Keratinocyte (primary cell): ENCODE results near the gene S100A13. TPM values are rescaled to one million over a fixed set of nuclear protein-coding genes. Genes with fewer than 3 reads are reported as not detected.

Experiments
- DNase-seq: peaks from one replicate; pipeline ENCODE4 v3.0.0-alpha.2; 2011; ENCODE audit warnings: low read depth, missing footprints, low spot score
- FAIRE-seq: peaks from 2 replicates; lab custom pipeline; 2011; peaks lifted over from hg19 to GRCh38; lab: Jason Lieb, UNC
- H2AFZ ChIP-seq: 2 replicates; pipeline ENCODE4 v1.6.0; 2012; ENCODE audit warnings: low read length, control low read depth, inconsistent platforms; ENCODE audit not compliant: control insufficient read depth
- H3K27ac ChIP-seq: 2 replicates; pipeline ENCODE4 v1.5.1; 2011; ENCODE audit warnings: low read length; ENCODE audit not compliant: control insufficient read depth, insufficient read depth
- H3K27me3 ChIP-seq: 3 replicates; pipeline ENCODE4 v1.6.0; 2011; ENCODE audit warnings: low read length; ENCODE audit not compliant: control insufficient read depth, insufficient read depth; ENCODE audit errors: extremely low read depth
- H3K36me3 ChIP-seq, 2 experiments: 2 replicates in 1 of 2; 3 replicates in 1 of 2; pipeline ENCODE4 v1.5.1; 2011; ENCODE audit warnings: low read length in 2 of 2, mild to moderate bottlenecking in 1 of 2; ENCODE audit not compliant: control insufficient read depth in 2 of 2, insufficient read depth in 2 of 2; ENCODE audit errors: extremely low read depth in 1 of 2
- H3K4me1 ChIP-seq: 3 replicates; pipeline ENCODE4 v1.5.1; 2011; ENCODE audit warnings: low read length; ENCODE audit not compliant: control insufficient read depth, insufficient read depth; ENCODE audit errors: extremely low read depth
- H3K4me2 ChIP-seq: 3 replicates; pipeline ENCODE4 v1.6.0; 2011; ENCODE audit warnings: low read depth, low read length; ENCODE audit not compliant: control insufficient read depth, insufficient read depth; ENCODE audit errors: extremely low read depth
- H3K4me3 ChIP-seq, 3 experiments: fragments of 200-600 bp in 1 of 3; sonication (generic) in 1 of 3; 2 replicates in 2 of 3; 3 replicates in 1 of 3; pipeline ENCODE4 v1.5.1; 2011 to 2016; ENCODE audit warnings: low read length in 3 of 3, mild to moderate bottlenecking in 3 of 3, control low read depth in 2 of 3, inconsistent platforms in 1 of 3, low read depth in 1 of 3, mixed read lengths in 1 of 3, mixed run types in 1 of 3, moderate library complexity in 1 of 3; ENCODE audit not compliant: control insufficient read depth in 2 of 3, insufficient read depth in 2 of 3; ENCODE audit errors: extremely low read depth in 1 of 3
- H3K79me2 ChIP-seq: 2 replicates; pipeline ENCODE4 v1.6.0; 2012; ENCODE audit warnings: low read length; ENCODE audit not compliant: control insufficient read depth, insufficient read depth
- H3K9ac ChIP-seq: 3 replicates; pipeline ENCODE4 v1.6.0; 2011; ENCODE audit warnings: low read length; ENCODE audit not compliant: control insufficient read depth, insufficient read depth; ENCODE audit errors: extremely low read depth
- H3K9me1 ChIP-seq: 3 replicates; pipeline ENCODE4 v1.6.0; 2011; ENCODE audit warnings: low read length; ENCODE audit not compliant: control insufficient read depth, insufficient read depth; ENCODE audit errors: extremely low read depth
- H3K9me3 ChIP-seq: 2 replicates; pipeline ENCODE4 v1.5.1; 2012; ENCODE audit warnings: low read depth, low read length; ENCODE audit not compliant: control insufficient read depth
- H4K20me1 ChIP-seq: 3 replicates; pipeline ENCODE4 v1.6.0; 2011; ENCODE audit warnings: low read length; ENCODE audit not compliant: control insufficient read depth, insufficient read depth; ENCODE audit errors: extremely low read depth
- CTCF ChIP-seq, 3 experiments: IDR thresholded peaks in 1 of 3; conservative IDR thresholded peaks in 1 of 3; optimal IDR thresholded peaks in 1 of 3; 2 replicates in 2 of 3; 3 replicates in 1 of 3; pipeline versions ENCODE3 to v1.5.1; 2011; ENCODE audit warnings: low read length in 3 of 3, mild to moderate bottlenecking in 3 of 3, moderate library complexity in 2 of 3, control low read depth in 1 of 3, inconsistent platforms in 1 of 3; ENCODE audit not compliant: insufficient read depth in 2 of 3; ENCODE audit errors: extremely low read depth in 1 of 3
- EZH2 ChIP-seq: IDR thresholded peaks from one replicate; pipeline ENCODE4 v1.6.1; 2012; ENCODE audit warnings: inconsistent platforms, mild to moderate bottlenecking, low read length, moderate library complexity
- dilution Hi-C: fragments of 300-500 bp; cut with MboI; formaldehyde crosslinking; loops from one replicate; pipeline ENCODE4 v1.7.0; 2020; ENCODE audit warnings: low sequenced_read_pairs; ENCODE audit not compliant: extremely low pct_ligation_motif_present
- polyA plus RNA-seq, 5 experiments: library from polyadenylated mRNA; depleted of rRNA in 3 of 5; stranded (reverse) in 3 of 5; stranded (forward) in 1 of 5; unstranded in 1 of 5; fragments of >200 nt; gene quantifications; 1 replicate in 1 of 5; 2 replicates in 3 of 5; 3 replicates in 1 of 5; pipeline versions ENCODE4 v1.2.1 to v1.2.3, GENCODE V29; 2011 to 2012; ENCODE audit warnings: missing spikeins in 2 of 5, low read depth in 1 of 5, low replicate concordance in 1 of 5

Gene S100A13
- polyA plus RNA-seq, 1 donor (not counting 4 experiments of a cell fraction or from before 2014, with no cell fraction given): 215 TPM

- H3K9me1 ChIP-seq: no peaks in the 10 kb centered on the region
- H3K9me3 ChIP-seq: no peaks in the 10 kb centered on the region
- TF ChIP-seq EZH2: no peak
- no peak for TF ChIP-seq CTCF (optimal IDR thresholded peaks at IDR 0.05 in 1 of 3, IDR thresholded peaks at IDR 0.05 in 1 of 3, conservative IDR thresholded peaks at IDR 0.05 in 1 of 3; ENCODE audit: extremely low read depth in 1 of 3, insufficient read depth in 2 of 3, low read length in 3 of 3)
- H3K4me3 ChIP-seq: no peak overlapping the region
- DNase-seq: no peak
- H3K27me3 ChIP-seq: no peaks in the 10 kb centered on the region
- peaks cover 27 to 40% of the 10 kb centered on the region in 2 experiments for H3K36me3 ChIP-seq
- peaks cover 32% of the 10 kb centered on the region for H3K79me2 ChIP-seq
- H3K9ac ChIP-seq: no peak overlapping the region
- H3K27ac ChIP-seq: no peak overlapping the region
- dilution Hi-C loops: no loop called here
- H3K4me2 ChIP-seq: no peak overlapping the region
- FAIRE-seq: no peak
- no peak overlapping the region for H2AFZ ChIP-seq
- peaks cover 27% of the 10 kb centered on the region for H3K4me1 ChIP-seq
- peaks cover 5% of the 10 kb centered on the region for H4K20me1 ChIP-seq
These were observed 21.1 kb downstream of the S100A13 start for GRCh38 chr1:153606194-153606593.

GRCh38 chr1:153602749-153603148, 24.6 kb downstream of the S100A13 start:
- H3K36me3 ChIP-seq: peaks cover 23 to 29% of the 10 kb centered on the region in 2 experiments
- no peaks in the 10 kb centered on the region for H3K9me1 ChIP-seq
- no peaks in the 10 kb centered on the region for H3K27me3 ChIP-seq
- H2AFZ ChIP-seq: no peak overlapping the region
- peaks cover 2% of the 10 kb centered on the region for H4K20me1 ChIP-seq
- H3K9me3 ChIP-seq: no peaks in the 10 kb centered on the region
- H3K79me2 ChIP-seq: peaks cover 8% of the 10 kb centered on the region
- no peak overlapping the region for H3K27ac ChIP-seq
- H3K4me3 ChIP-seq: no peak overlapping the region
- no peak overlapping the region for H3K4me2 ChIP-seq
- peaks cover 5% of the 10 kb centered on the region for H3K4me1 ChIP-seq
- TF ChIP-seq CTCF (optimal IDR thresholded peaks at IDR 0.05 in 1 of 3, IDR thresholded peaks at IDR 0.05 in 1 of 3, conservative IDR thresholded peaks at IDR 0.05 in 1 of 3; ENCODE audit: extremely low read depth in 1 of 3, insufficient read depth in 2 of 3, low read length in 3 of 3) (no peak), EZH2 (no peak)
- FAIRE-seq: no peak
- DNase-seq: no peak
- dilution Hi-C loops: no loop called here
- no peak overlapping the region for H3K9ac ChIP-seq
